SK-N-SH treated with all-trans-retinoic acid at 6 μM for 48 hours (cell line): ENCODE results near the gene NOL11.

Experiments used
- ARNTL ChIP-seq: fragments of 450-650 bp; formaldehyde crosslinking; IDR thresholded peaks from 2 replicates; pipeline ENCODE4 v1.5.0; 2020; ENCODE audit warnings: low read depth, mild to moderate bottlenecking, moderate library complexity, borderline replicate concordance
- BACH2 ChIP-seq: fragments of 250-450 bp; sonication (Bioruptor Pico); IDR thresholded peaks from 2 replicates; pipeline ENCODE4 v1.9.0; 2021; ENCODE audit warnings: mild to moderate bottlenecking, borderline replicate concordance
- TCF4 ChIP-seq: fragments of 250-450 bp; sonication (Bioruptor Pico); IDR thresholded peaks from 2 replicates; pipeline ENCODE4 v1.8.0; 2021; ENCODE audit warnings: mild to moderate bottlenecking, moderate library complexity, borderline replicate concordance
- ZC3H10 ChIP-seq: fragments of 250-450 bp; sonication (Bioruptor Pico); IDR thresholded peaks from 2 replicates; pipeline ENCODE4 v1.5.1; 2021; ENCODE audit warnings: mild to moderate bottlenecking, moderate library complexity
- ZFP3 ChIP-seq: fragments of 250-450 bp; sonication (Bioruptor Pico); IDR thresholded peaks from 2 replicates; pipeline ENCODE4 v1.5.0; 2020; ENCODE audit warnings: mild to moderate bottlenecking, moderate library complexity
- ZNF565 ChIP-seq: fragments of 450-650 bp; formaldehyde crosslinking; conservative IDR thresholded peaks from 2 replicates; pipeline ENCODE4 v1.5.0; 2020; ENCODE audit warnings: low read depth, mild to moderate bottlenecking, moderate library complexity
- ZNF70 ChIP-seq: fragments of 450-650 bp; formaldehyde crosslinking; IDR thresholded peaks from 2 replicates; pipeline ENCODE4 v1.5.0; 2020; ENCODE audit warnings: mild to moderate bottlenecking, moderate library complexity
- ZNF8 ChIP-seq: fragments of 450-650 bp; formaldehyde crosslinking; IDR thresholded peaks from 2 replicates; pipeline ENCODE4 v1.5.0; 2020; ENCODE audit warnings: mild to moderate bottlenecking, moderate library complexity
- TF ChIP-seq, protein P1 (sequence below): fragments of 250-450 bp; sonication (Bioruptor Pico); IDR thresholded peaks from 2 replicates; pipeline ENCODE4 v1.8.0; 2020; ENCODE audit warnings: mild to moderate bottlenecking, moderate library complexity, borderline replicate concordance

DNA sequence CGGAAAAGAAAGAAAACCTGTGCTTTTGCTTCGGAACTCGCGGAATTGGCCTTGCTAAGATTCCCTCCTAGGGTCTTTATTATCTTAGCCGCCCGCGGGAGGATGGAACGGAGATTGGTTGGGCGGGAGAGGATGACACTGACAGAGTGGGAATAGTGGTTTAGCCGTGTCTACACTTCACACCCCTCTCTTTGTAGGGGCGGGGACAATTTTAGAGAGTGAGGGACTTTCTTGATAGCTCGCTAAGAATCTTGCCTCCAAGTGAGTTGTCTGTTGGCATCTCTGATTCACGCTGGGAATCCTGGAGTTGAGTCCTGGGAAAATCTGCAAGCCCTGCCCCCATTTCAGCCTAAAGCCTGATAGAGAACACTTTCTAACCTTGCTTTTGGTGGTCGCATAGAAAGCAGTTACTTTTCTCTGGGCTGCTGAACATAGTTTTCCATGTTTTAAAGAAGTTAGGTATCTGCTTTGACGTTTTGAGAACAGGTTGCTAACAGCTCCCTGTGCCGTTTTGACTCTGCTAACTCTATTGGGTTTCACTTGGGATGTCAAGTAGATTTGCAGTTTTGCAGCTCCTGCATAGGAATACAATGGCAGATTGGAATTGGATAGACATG is 697 bp downstream of the NOL11 start:
- TF ChIP-seq ZC3H10 (CRISPR knock-in tag), result no peak
- TF ChIP-seq ZNF8, result no peak
- no peak for TF ChIP-seq ZNF70 (CRISPR knock-in tag)
- no peak for TF ChIP-seq ARNTL
- no peak for TF ChIP-seq ZNF565 (CRISPR knock-in tag)
- TF ChIP-seq, protein P1, sequence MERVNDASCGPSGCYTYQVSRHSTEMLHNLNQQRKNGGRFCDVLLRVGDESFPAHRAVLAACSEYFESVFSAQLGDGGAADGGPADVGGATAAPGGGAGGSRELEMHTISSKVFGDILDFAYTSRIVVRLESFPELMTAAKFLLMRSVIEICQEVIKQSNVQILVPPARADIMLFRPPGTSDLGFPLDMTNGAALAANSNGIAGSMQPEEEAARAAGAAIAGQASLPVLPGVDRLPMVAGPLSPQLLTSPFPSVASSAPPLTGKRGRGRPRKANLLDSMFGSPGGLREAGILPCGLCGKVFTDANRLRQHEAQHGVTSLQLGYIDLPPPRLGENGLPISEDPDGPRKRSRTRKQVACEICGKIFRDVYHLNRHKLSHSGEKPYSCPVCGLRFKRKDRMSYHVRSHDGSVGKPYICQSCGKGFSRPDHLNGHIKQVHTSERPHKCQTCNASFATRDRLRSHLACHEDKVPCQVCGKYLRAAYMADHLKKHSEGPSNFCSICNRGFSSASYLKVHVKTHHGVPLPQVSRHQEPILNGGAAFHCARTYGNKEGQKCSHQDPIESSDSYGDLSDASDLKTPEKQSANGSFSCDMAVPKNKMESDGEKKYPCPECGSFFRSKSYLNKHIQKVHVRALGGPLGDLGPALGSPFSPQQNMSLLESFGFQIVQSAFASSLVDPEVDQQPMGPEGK (CRISPR knock-in tag), result no peak
- no peak for TF ChIP-seq ZFP3 (CRISPR knock-in tag)
- TF ChIP-seq BACH2, result no peak
- TF ChIP-seq TCF4 (CRISPR knock-in tag), result no peak
